OCI-LY1 (cell line): ENCODE data around the gene MYCBP2.

Experiments used
- H2AFZ ChIP-seq: fragments of 200-600 bp; sonication (generic), shearing (Covaris generic); 2 replicates; pipeline ENCODE4 v1.6.0; 2014; ENCODE audit warnings: antibody characterized with exemption, mild to moderate bottlenecking, low read length
- H3F3A ChIP-seq: fragments of 200-600 bp; sonication (generic), shearing (Covaris generic); 2 replicates; pipeline ENCODE4 v1.6.0; 2014; ENCODE audit warnings: mild to moderate bottlenecking, antibody characterized with exemption, low read length, moderate library complexity; ENCODE audit not compliant: insufficient read depth
- H3K27ac ChIP-seq: fragments of 200-600 bp; sonication (generic); 2 replicates; pipeline ENCODE4 v1.5.1; 2014; ENCODE audit warnings: low read length, mixed run types, mild to moderate bottlenecking, low read depth; ENCODE audit not compliant: poor library complexity, severe bottlenecking
- H3K27me3 ChIP-seq: fragments of 200-600 bp; sonication (generic); 2 replicates; pipeline ENCODE4 v1.6.0; 2014; ENCODE audit warnings: antibody characterized with exemption, mild to moderate bottlenecking, low read length, moderate library complexity; ENCODE audit not compliant: insufficient read depth
- H3K36me3 ChIP-seq: fragments of 200-600 bp; sonication (generic); 2 replicates; pipeline ENCODE4 v1.6.1; 2014; ENCODE audit warnings: mild to moderate bottlenecking, antibody characterized with exemption, low read length, moderate library complexity, mixed read lengths; ENCODE audit not compliant: insufficient read depth
- H3K4me1 ChIP-seq: fragments of 200-600 bp; sonication (generic); 2 replicates; pipeline ENCODE4 v1.5.1; 2014; ENCODE audit warnings: mild to moderate bottlenecking, low read length, moderate library complexity; ENCODE audit not compliant: insufficient read depth, severe bottlenecking
- H3K4me2 ChIP-seq: fragments of 200-600 bp; sonication (generic), shearing (Covaris generic); 2 replicates; pipeline ENCODE4 v1.6.1; 2014; ENCODE audit warnings: low read length
- H3K4me3 ChIP-seq: fragments of 200-600 bp; sonication (generic); 2 replicates; pipeline ENCODE4 v1.5.1; 2014; ENCODE audit warnings: low read length, low read depth, mild to moderate bottlenecking, mixed read lengths; ENCODE audit not compliant: poor library complexity, severe bottlenecking
- H3K79me2 ChIP-seq: fragments of 200-600 bp; shearing (Covaris generic); 2 replicates; pipeline ENCODE4 v1.6.1; 2016; ENCODE audit warnings: mixed run types, low read length, mixed read lengths; ENCODE audit not compliant: insufficient read depth
- H3K9ac ChIP-seq: fragments of 200-600 bp; sonication (generic), shearing (Covaris generic); 2 replicates; pipeline ENCODE4 v1.6.1; 2014; ENCODE audit warnings: mild to moderate bottlenecking, low read length, mixed read lengths
- H3K9me2 ChIP-seq: fragments of 200-600 bp; sonication (generic), shearing (Covaris generic); 2 replicates; pipeline ENCODE4 v1.6.1; 2014; ENCODE audit warnings: low read depth, mild to moderate bottlenecking, low read length, mixed read lengths
- H3K9me3 ChIP-seq: fragments of 200-600 bp; shearing (Covaris generic); 2 replicates; pipeline ENCODE4 v1.6.1; 2014; ENCODE audit warnings: low read length, mixed read lengths
- H4K20me1 ChIP-seq: fragments of 200-600 bp; sonication (generic), shearing (Covaris generic); 2 replicates; pipeline ENCODE4 v1.6.0; 2016; ENCODE audit warnings: mild to moderate bottlenecking, low read length; ENCODE audit not compliant: insufficient read depth
- CTCF ChIP-seq: fragments of 200-600 bp; sonication (generic), shearing (Covaris generic); IDR thresholded peaks from 2 replicates; pipeline ENCODE4 v1.5.1; 2017; ENCODE audit warnings: mild to moderate bottlenecking, antibody characterized with exemption, low read length, moderate library complexity, mixed read lengths
- EZH2 ChIP-seq: fragments of 200-600 bp; sonication (generic), shearing (Covaris generic); IDR thresholded peaks from 2 replicates; pipeline ENCODE4 v1.8.0; 2017; ENCODE audit warnings: borderline replicate concordance, mixed run types, mild to moderate bottlenecking, antibody characterized with exemption, low read length, moderate library complexity, mixed read lengths

The MYCBP2 gene

GRCh38 chr13:77114271-77114670 lies 212.6 kb downstream of the MYCBP2 start:
- Histone ChIP-seq H3F3A (peaks cover 4% of the 10 kb centered on the region; the same call in 1 of the 2 replicates), H3K9me3 (peaks cover 6% of the 10 kb centered on the region), H3K27ac (no peak overlapping the region), H3K27me3 (no peaks in the 10 kb centered on the region), H3K9me2 (no peaks in the 10 kb centered on the region; the same call in 1 of the 2 replicates), H4K20me1 (no peaks in the 10 kb centered on the region), H3K79me2 (no peaks in the 10 kb centered on the region), H3K4me3 (no peak overlapping the region), H2AFZ (no peak overlapping the region), H3K36me3 (peaks cover 56% of the 10 kb centered on the region), H3K9ac (no peak overlapping the region), H3K4me2 (no peak overlapping the region), H3K4me1 (no peaks in the 10 kb centered on the region)
- TF ChIP-seq CTCF (no peak), EZH2 (no peak)

GRCh38 chr13:77113496-77113895 lies 213.4 kb downstream of the MYCBP2 start:
- H3K4me2 ChIP-seq, result no peak overlapping the region
- peaks cover 4% of the 10 kb centered on the region; the same call in 1 of the 2 replicates for H3F3A ChIP-seq
- H3K9ac ChIP-seq, result no peak overlapping the region
- H4K20me1 ChIP-seq, result no peaks in the 10 kb centered on the region
- no peak overlapping the region for H2AFZ ChIP-seq
- no peaks in the 10 kb centered on the region; the same call in 1 of the 2 replicates for H3K9me2 ChIP-seq
- H3K36me3 ChIP-seq, result peaks cover 54% of the 10 kb centered on the region
- H3K27ac ChIP-seq, result no peak overlapping the region
- no peaks in the 10 kb centered on the region for H3K79me2 ChIP-seq
- H3K4me3 ChIP-seq, result no peak overlapping the region
- no peak for TF ChIP-seq CTCF
- TF ChIP-seq EZH2, result no peak
- H3K27me3 ChIP-seq, result no peaks in the 10 kb centered on the region
- H3K4me1 ChIP-seq, result no peaks in the 10 kb centered on the region
- H3K9me3 ChIP-seq, result peaks cover 6% of the 10 kb centered on the region

GRCh38 chr13:77105051-77105450 lies 221.8 kb downstream of the MYCBP2 start:
- peaks cover 18% of the 10 kb centered on the region for H3K36me3 ChIP-seq
- H3K79me2 ChIP-seq, result no peaks in the 10 kb centered on the region
- H3K27me3 ChIP-seq, result no peaks in the 10 kb centered on the region
- no peak overlapping the region for H3K4me2 ChIP-seq
- TF ChIP-seq EZH2 (no peak), CTCF (no peak)
- no peaks in the 10 kb centered on the region for H3F3A ChIP-seq
- H3K9me3 ChIP-seq, result no peaks in the 10 kb centered on the region
- H3K27ac ChIP-seq, result no peak overlapping the region
- no peaks in the 10 kb centered on the region for H4K20me1 ChIP-seq
- no peak overlapping the region for H2AFZ ChIP-seq
- no peaks in the 10 kb centered on the region for H3K4me1 ChIP-seq
- H3K9me2 ChIP-seq, result 0 out of 2 replicates have a peak, but pooled peaks cover 4% of the 10 kb centered on the region
- no peak overlapping the region for H3K4me3 ChIP-seq
- H3K9ac ChIP-seq, result no peak overlapping the region
